ENCODE measurements around the gene PTGER2. TPM values are rescaled to one million over a fixed set of nuclear protein-coding genes. Genes with fewer than 3 reads are reported as not detected.

PTGER2 gene
- total RNA-seq, 1 donor: 3.3 TPM

GRCh38 chr14:52305014-52305413 is 9.1 kb upstream of the PTGER2 start:
- Histone ChIP-seq H4K20me1 (ENCODE audit: insufficient read depth, low read length) (no peaks in the 10 kb centered on the region), H3K9me3 (ENCODE audit: low read depth, low read length) (no peaks in the 10 kb centered on the region), H3K4me2 (ENCODE audit: insufficient read depth, low read length) (no peak overlapping the region), H2AFZ (ENCODE audit: low read length) (no peak overlapping the region), H3K4me1 (ENCODE audit: insufficient read depth, low read length) (no peaks in the 10 kb centered on the region), H3K79me2 (ENCODE audit: insufficient read depth, low read length) (no peaks in the 10 kb centered on the region), H3K4me3 (ENCODE audit: insufficient read depth, low read length) (no peak overlapping the region), H3K27me3 (ENCODE audit: insufficient read depth, low read length) (no peaks in the 10 kb centered on the region), H3K36me3 (ENCODE audit: insufficient read depth, low read length) (no peaks in the 10 kb centered on the region), H3K27ac (ENCODE audit: low read depth, low read length) (no peak overlapping the region)
- no peak for TF ChIP-seq CTCF (IDR thresholded peaks at IDR 0.05; ENCODE audit: extremely low read depth, low read depth, low read length)
- DNase-seq (ENCODE audit: insufficient read length, low spot score, missing footprints): no peak

GRCh38 chr14:52307376-52307775 is 6.7 kb upstream of the PTGER2 start:
- no peaks in the 10 kb centered on the region for H4K20me1 ChIP-seq (ENCODE audit: insufficient read depth, low read length)
- no peaks in the 10 kb centered on the region for H3K36me3 ChIP-seq (ENCODE audit: insufficient read depth, low read length)
- DNase-seq (ENCODE audit: insufficient read length, low spot score, missing footprints): no peak
- TF ChIP-seq CTCF (IDR thresholded peaks at IDR 0.05; ENCODE audit: extremely low read depth, low read depth, low read length): no peak
- no peak overlapping the region for H3K4me2 ChIP-seq (ENCODE audit: insufficient read depth, low read length)
- no peaks in the 10 kb centered on the region for H3K27me3 ChIP-seq (ENCODE audit: insufficient read depth, low read length)
- H3K79me2 ChIP-seq (ENCODE audit: insufficient read depth, low read length): no peaks in the 10 kb centered on the region
- H3K9me3 ChIP-seq (ENCODE audit: low read depth, low read length): no peaks in the 10 kb centered on the region
- H3K4me3 ChIP-seq (ENCODE audit: insufficient read depth, low read length): no peak overlapping the region
- no peak overlapping the region for H3K27ac ChIP-seq (ENCODE audit: low read depth, low read length)
- no peak overlapping the region for H2AFZ ChIP-seq (ENCODE audit: low read length)
- H3K4me1 ChIP-seq (ENCODE audit: insufficient read depth, low read length): peaks cover 6% of the 10 kb centered on the region

GRCh38 chr14:52307905-52308304 is 6.2 kb upstream of the PTGER2 start:
- no peak for DNase-seq (ENCODE audit: insufficient read length, low spot score, missing footprints)
- no peak for TF ChIP-seq CTCF (IDR thresholded peaks at IDR 0.05; ENCODE audit: extremely low read depth, low read depth, low read length)
- no peak overlapping the region for H2AFZ ChIP-seq (ENCODE audit: low read length)
- H3K4me1 ChIP-seq (ENCODE audit: insufficient read depth, low read length): peaks cover 11% of the 10 kb centered on the region
- no peaks in the 10 kb centered on the region for H3K79me2 ChIP-seq (ENCODE audit: insufficient read depth, low read length)
- H3K27ac ChIP-seq (ENCODE audit: low read depth, low read length): no peak overlapping the region
- H3K4me2 ChIP-seq (ENCODE audit: insufficient read depth, low read length): no peak overlapping the region
- H4K20me1 ChIP-seq (ENCODE audit: insufficient read depth, low read length): no peaks in the 10 kb centered on the region
- H3K36me3 ChIP-seq (ENCODE audit: insufficient read depth, low read length): no peaks in the 10 kb centered on the region
- no peak overlapping the region for H3K4me3 ChIP-seq (ENCODE audit: insufficient read depth, low read length)
- H3K27me3 ChIP-seq (ENCODE audit: insufficient read depth, low read length): no peaks in the 10 kb centered on the region
- no peaks in the 10 kb centered on the region for H3K9me3 ChIP-seq (ENCODE audit: low read depth, low read length)

GRCh38 chr14:52310541-52310940 is 3.6 kb upstream of the PTGER2 start:
- Histone ChIP-seq H3K4me2 (ENCODE audit: insufficient read depth, low read length) (no peak overlapping the region), H2AFZ (ENCODE audit: low read length) (no peak overlapping the region), H3K9me3 (ENCODE audit: low read depth, low read length) (no peaks in the 10 kb centered on the region), H3K4me1 (ENCODE audit: insufficient read depth, low read length) (peaks cover 18% of the 10 kb centered on the region), H3K4me3 (ENCODE audit: insufficient read depth, low read length) (no peak overlapping the region), H3K36me3 (ENCODE audit: insufficient read depth, low read length) (no peaks in the 10 kb centered on the region), H3K79me2 (ENCODE audit: insufficient read depth, low read length) (peaks cover 13% of the 10 kb centered on the region), H3K27ac (ENCODE audit: low read depth, low read length) (no peak overlapping the region), H4K20me1 (ENCODE audit: insufficient read depth, low read length) (no peaks in the 10 kb centered on the region), H3K27me3 (ENCODE audit: insufficient read depth, low read length) (no peaks in the 10 kb centered on the region)
- no peak for DNase-seq (ENCODE audit: insufficient read length, low spot score, missing footprints)
- TF ChIP-seq CTCF (IDR thresholded peaks at IDR 0.05; ENCODE audit: extremely low read depth, low read depth, low read length): no peak

Data from osteoblast (primary cell).